ENCODE results near the gene STYXL1. TPM values are rescaled to one million over a fixed set of nuclear protein-coding genes. Genes with fewer than 3 reads are reported as not detected.

The STYXL1 gene
- total RNA-seq, 1 experiment from 2014 or later = 21.3 TPM

GRCh38 chr7:76040126-76040525 lies 7.7 kb downstream of the STYXL1 start:
- Mint-ChIP-seq H3K4me1 (no peaks in the 10 kb centered on the region), H3K27me3 (ENCODE audit: low read depth) (no peaks in the 10 kb centered on the region), H3K36me3 (no peaks in the 10 kb centered on the region), H3K27ac (no peak overlapping the region; the same call in 1 of the 2 replicates), H3K4me3 (no peak overlapping the region), H3K9me3 (no peaks in the 10 kb centered on the region)
- POLR2A ChIA-PET = no interaction called here
- no peak for TF ChIP-seq CDX4 (CRISPR knock-in tag; IDR thresholded peaks at IDR 0.05; ENCODE audit: borderline replicate concordance)
- no peak for TF ChIP-seq ZNF423 (CRISPR knock-in tag; IDR thresholded peaks at IDR 0.05)
- no peak for TF ChIP-seq ZNF281 (CRISPR knock-in tag; IDR thresholded peaks at IDR 0.05)
- TF ChIP-seq ZNF671 (CRISPR knock-in tag; IDR thresholded peaks at IDR 0.05) = no peak
- DNase-seq (ENCODE audit: low spot score) = no peak
- CTCF ChIA-PET = no interaction called here
- ATAC-seq = no peak

GRCh38 chr7:76037310-76037709 lies 10.5 kb downstream of the STYXL1 start:
- no peaks in the 10 kb centered on the region for H3K9me3 Mint-ChIP-seq
- ATAC-seq (no peak), DNase-seq (ENCODE audit: low spot score) (no peak)
- CTCF ChIA-PET = interaction anchor here (0.8 to 1.2 kb wide), 3 partner anchors 10 to 277 kb away, joined by 3 to 4 read pairs (median 3); partner anchors contain the start of genes MDH2 and STYXL1
- H3K4me1 Mint-ChIP-seq = no peaks in the 10 kb centered on the region
- H3K27me3 Mint-ChIP-seq (ENCODE audit: low read depth) = no peaks in the 10 kb centered on the region
- H3K4me3 Mint-ChIP-seq = no peak overlapping the region
- H3K27ac Mint-ChIP-seq = no peak overlapping the region
- TF ChIP-seq OVOL2 (CRISPR knock-in tag; IDR thresholded peaks at IDR 0.05; ENCODE audit: borderline replicate concordance) = no peak
- TF ChIP-seq ZNF138 (CRISPR knock-in tag; conservative IDR thresholded peaks at IDR 0.05) = no peak
- no peak for TF ChIP-seq ATF6 (CRISPR knock-in tag; IDR thresholded peaks at IDR 0.05)
- TF ChIP-seq NR2C2 (CRISPR knock-in tag; IDR thresholded peaks at IDR 0.05) = no peak
- no peak for TF ChIP-seq TEAD1 (CRISPR knock-in tag; IDR thresholded peaks at IDR 0.05)
- TF ChIP-seq ZNF121 (CRISPR knock-in tag; IDR thresholded peaks at IDR 0.05) = no peak
- no peak for TF ChIP-seq ZNF396 (CRISPR knock-in tag; IDR thresholded peaks at IDR 0.05; ENCODE audit: borderline replicate concordance)
- POLR2A ChIA-PET = interaction anchor here (1.9 kb wide), 1 partner anchor 10 kb away, joined by 5 read pairs; the partner anchor contains the start of genes MDH2 and STYXL1
- H3K36me3 Mint-ChIP-seq = no peaks in the 10 kb centered on the region

- TF ChIP-seq ZNF281 (CRISPR knock-in tag; IDR thresholded peaks at IDR 0.05) (no peak), JAZF1 (CRISPR knock-in tag; IDR thresholded peaks at IDR 0.05) (no peak), ZNF671 (CRISPR knock-in tag; IDR thresholded peaks at IDR 0.05) (no peak), TP53 (CRISPR knock-in tag; IDR thresholded peaks at IDR 0.05) (no peak), NR1H2 (CRISPR knock-in tag; IDR thresholded peaks at IDR 0.05) (no peak), GABPB1 (CRISPR knock-in tag; IDR thresholded peaks at IDR 0.05) (no peak), NFATC4 (CRISPR knock-in tag; IDR thresholded peaks at IDR 0.05) (no peak), ZBTB43 (CRISPR knock-in tag; IDR thresholded peaks at IDR 0.05) (no peak), FOXJ3 (CRISPR knock-in tag; IDR thresholded peaks at IDR 0.05; ENCODE audit: borderline replicate concordance) (no peak), MXD4 (CRISPR knock-in tag; IDR thresholded peaks at IDR 0.05; ENCODE audit: borderline replicate concordance) (no peak), FOXP4 (CRISPR knock-in tag; IDR thresholded peaks at IDR 0.05) (no peak), SOX15 (CRISPR knock-in tag; IDR thresholded peaks at IDR 0.05) (no peak)
- Mint-ChIP-seq H3K4me1 (peaks cover 3% of the 10 kb centered on the region), H3K4me3 (no peak overlapping the region), H3K9me3 (no peaks in the 10 kb centered on the region), H3K27ac (no peak overlapping the region), H3K36me3 (peaks cover 4% of the 10 kb centered on the region; the same call in 1 of the 2 replicates), H3K27me3 (ENCODE audit: low read depth) (no peaks in the 10 kb centered on the region)
- POLR2A ChIA-PET = no interaction called here
- no peak for ATAC-seq
- CTCF ChIA-PET = no interaction called here
- DNase-seq (ENCODE audit: low spot score) = no peak
These were observed 15.8 kb downstream of the STYXL1 start for GRCh38 chr7:76031964-76032363.

Data from WTC11 (cell line).